Fibroblast of lung (primary cell): ENCODE measurements around the gene AQP12B. TPM values are rescaled to one million over a fixed set of nuclear protein-coding genes. Genes with fewer than 3 reads are reported as not detected.
"Not testable (repeated sequence)": the region's sequence is repeated elsewhere in the genome, so short reads cannot be mapped to it uniquely, and the experiment has no call there.

Source experiments
- DNase-seq, 2 donors: peaks; one replicate each; pipeline versions ENCODE4 v3.0.0 to v3.0.0-alpha.2; 2010; ENCODE audit warnings: low read depth in 2 of 2
- H2AFZ ChIP-seq: 2 replicates; pipeline ENCODE4 v1.5.1; 2012; ENCODE audit warnings: low read length, control low read depth, inconsistent platforms
- H3K27ac ChIP-seq: 2 replicates; pipeline ENCODE4 v1.5.1; 2011; ENCODE audit warnings: low read length, control low read depth; ENCODE audit not compliant: insufficient read depth
- H3K27me3 ChIP-seq: 2 replicates; pipeline ENCODE4 v1.5.1; 2011; ENCODE audit warnings: mild to moderate bottlenecking, low read length; ENCODE audit not compliant: control insufficient read depth, insufficient read depth
- H3K36me3 ChIP-seq: 2 replicates; pipeline ENCODE4 v1.5.1; 2011; ENCODE audit warnings: low read length; ENCODE audit not compliant: control insufficient read depth, insufficient read depth
- H3K4me1 ChIP-seq: 2 replicates; pipeline ENCODE4 v1.5.1; 2011; ENCODE audit warnings: low read length; ENCODE audit not compliant: control insufficient read depth, insufficient read depth; ENCODE audit errors: extremely low read depth
- H3K4me2 ChIP-seq: 2 replicates; pipeline ENCODE4 v1.5.1; 2011; ENCODE audit warnings: low read length, control low read depth; ENCODE audit not compliant: insufficient read depth; ENCODE audit errors: extremely low read depth
- H3K4me3 ChIP-seq, 4 experiments: fragments of 200-600 bp in 1 of 4; sonication (generic) in 1 of 4; replicated peaks in 1 of 4; 2 replicates each; pipeline ENCODE4 v1.5.1; 2011 to 2016; ENCODE audit warnings: low read length in 4 of 4, low read depth in 3 of 4, mild to moderate bottlenecking in 3 of 4, control low read depth in 2 of 4, inconsistent platforms in 1 of 4, mixed read lengths in 1 of 4; ENCODE audit not compliant: insufficient read depth in 1 of 4; ENCODE audit errors: control extremely low read depth in 1 of 4
- H3K79me2 ChIP-seq: 2 replicates; pipeline ENCODE4 v1.5.1; 2012; ENCODE audit warnings: mild to moderate bottlenecking, low read length, inconsistent platforms; ENCODE audit not compliant: control insufficient read depth, insufficient read depth
- H3K9ac ChIP-seq: 2 replicates; pipeline ENCODE4 v1.5.1; 2011; ENCODE audit warnings: mild to moderate bottlenecking, low read length, control low read depth; ENCODE audit not compliant: insufficient read depth
- H3K9me3 ChIP-seq: 2 replicates; pipeline ENCODE4 v1.5.1; 2012; ENCODE audit warnings: low read depth, low read length; ENCODE audit not compliant: control insufficient read depth, insufficient read depth
- H4K20me1 ChIP-seq: 2 replicates; pipeline ENCODE4 v1.5.1; 2011; ENCODE audit warnings: low read length; ENCODE audit not compliant: control insufficient read depth, insufficient read depth; ENCODE audit errors: extremely low read depth
- polyA plus RNA-seq, 2 donors: library from polyadenylated mRNA; depleted of rRNA in 1 of 2; stranded (reverse) in 1 of 2; unstranded in 1 of 2; fragments of >200 nt; gene quantifications; 2 replicates each; pipeline ENCODE4 v1.2.1, GENCODE V29; 2011 to 2012; ENCODE audit warnings: missing spikeins in 1 of 2
- total RNA-seq: library from RNA; depleted of rRNA; stranded (reverse); fragments of >200 nt; gene quantifications from 2 replicates; pipeline ENCODE4 v1.2.1, GENCODE V29; 2014

Gene AQP12B
- total and polyA plus RNA-seq, 2 donors (not counting 1 experiment from before 2014, with no cell fraction given): not detected

GRCh38 chr2:240699835-240700234 is 17.1 kb upstream of the AQP12B start:
- H3K79me2 ChIP-seq: not testable (repeated sequence)

GRCh38 chr2:240698852-240699561 is 16.3 kb upstream of the AQP12B start:
- H3K9ac ChIP-seq, H3K4me2 ChIP-seq, H3K27me3 ChIP-seq, H4K20me1 ChIP-seq, H3K36me3 ChIP-seq, H3K4me1 ChIP-seq, H3K79me2 ChIP-seq, DNase-seq, H3K4me3 ChIP-seq, H3K27ac ChIP-seq, H3K9me3 ChIP-seq, H2AFZ ChIP-seq: not testable (repeated sequence)

More at GRCh38 chr2:240699835-240700234, 17.1 kb upstream of the AQP12B start:
- H3K4me2 ChIP-seq, H4K20me1 ChIP-seq, H3K4me1 ChIP-seq, H3K9me3 ChIP-seq, H3K9ac ChIP-seq, H3K4me3 ChIP-seq, H3K27ac ChIP-seq, DNase-seq, H3K36me3 ChIP-seq, H2AFZ ChIP-seq, H3K27me3 ChIP-seq: not testable (repeated sequence)

GRCh38 chr2:240696469-240696868 is 13.8 kb upstream of the AQP12B start:
- H3K4me2 ChIP-seq, H3K9me3 ChIP-seq, H3K79me2 ChIP-seq, H3K36me3 ChIP-seq, DNase-seq, H3K4me3 ChIP-seq, H3K27me3 ChIP-seq, H3K4me1 ChIP-seq, H3K27ac ChIP-seq, H2AFZ ChIP-seq, H3K9ac ChIP-seq, H4K20me1 ChIP-seq: not testable (repeated sequence)

GRCh38 chr2:240695593-240695992 is 12.9 kb upstream of the AQP12B start:
- H3K36me3 ChIP-seq, H4K20me1 ChIP-seq, H3K4me3 ChIP-seq, H3K9me3 ChIP-seq, H3K27me3 ChIP-seq, H3K79me2 ChIP-seq, DNase-seq, H3K27ac ChIP-seq, H2AFZ ChIP-seq, H3K4me2 ChIP-seq, H3K9ac ChIP-seq, H3K4me1 ChIP-seq: not testable (repeated sequence)

- H3K36me3 ChIP-seq, H3K4me3 ChIP-seq, H4K20me1 ChIP-seq, H3K4me1 ChIP-seq, H3K9me3 ChIP-seq, H3K27ac ChIP-seq, H3K27me3 ChIP-seq, H2AFZ ChIP-seq, DNase-seq, H3K79me2 ChIP-seq, H3K9ac ChIP-seq, H3K4me2 ChIP-seq: not testable (repeated sequence)
Measured at GRCh38 chr2:240694304-240694703, 11.6 kb upstream of the AQP12B start.

GRCh38 chr2:240692583-240693561 is 10.2 kb upstream of the AQP12B start:
- H3K36me3 ChIP-seq, H3K4me3 ChIP-seq, H3K9me3 ChIP-seq, H2AFZ ChIP-seq, H3K27ac ChIP-seq, H3K4me1 ChIP-seq, DNase-seq, H3K4me2 ChIP-seq, H3K79me2 ChIP-seq, H3K9ac ChIP-seq, H3K27me3 ChIP-seq, H4K20me1 ChIP-seq: not testable (repeated sequence)
